ENCODE results near the gene CACNA1I. TPM values are rescaled to one million over a fixed set of nuclear protein-coding genes. Genes with fewer than 3 reads are reported as not detected.

The CACNA1I gene
- total RNA-seq, 1 donor from 2014 or later = 0.06 TPM

DNA sequence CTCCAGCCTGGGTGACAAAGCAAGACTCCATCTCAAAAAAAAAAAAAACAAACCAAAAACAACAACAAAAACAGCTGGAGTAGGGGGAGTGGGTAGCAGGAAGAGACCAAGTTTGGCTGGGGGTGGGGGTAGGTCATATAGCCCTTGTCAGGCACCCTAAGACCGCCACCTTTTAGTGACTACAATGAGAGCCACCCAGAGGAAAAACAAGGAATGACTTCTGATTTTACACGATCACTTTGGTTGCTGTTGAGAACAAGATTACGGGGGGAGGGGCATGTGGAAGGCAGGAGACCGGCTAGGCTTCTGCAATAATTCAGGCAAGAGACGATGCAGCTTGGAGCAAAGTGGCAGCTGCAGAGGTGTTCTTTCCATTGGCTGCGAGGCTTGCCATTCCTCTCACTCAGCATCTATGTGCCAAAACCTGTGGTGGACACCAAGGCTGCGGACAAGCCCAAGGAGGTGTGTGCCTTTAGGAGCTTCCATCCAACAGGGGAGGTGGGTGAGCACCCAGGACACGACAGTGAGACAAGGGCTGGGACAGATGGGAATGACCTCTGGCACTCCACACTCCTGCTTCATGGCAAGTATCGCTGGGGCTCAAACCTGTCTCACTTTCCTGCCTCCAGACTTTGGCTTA, 39.7 kb upstream of the CACNA1I start:
- DNase-seq (ENCODE audit: low read depth) = no peak
- TF ChIP-seq, protein P1, sequence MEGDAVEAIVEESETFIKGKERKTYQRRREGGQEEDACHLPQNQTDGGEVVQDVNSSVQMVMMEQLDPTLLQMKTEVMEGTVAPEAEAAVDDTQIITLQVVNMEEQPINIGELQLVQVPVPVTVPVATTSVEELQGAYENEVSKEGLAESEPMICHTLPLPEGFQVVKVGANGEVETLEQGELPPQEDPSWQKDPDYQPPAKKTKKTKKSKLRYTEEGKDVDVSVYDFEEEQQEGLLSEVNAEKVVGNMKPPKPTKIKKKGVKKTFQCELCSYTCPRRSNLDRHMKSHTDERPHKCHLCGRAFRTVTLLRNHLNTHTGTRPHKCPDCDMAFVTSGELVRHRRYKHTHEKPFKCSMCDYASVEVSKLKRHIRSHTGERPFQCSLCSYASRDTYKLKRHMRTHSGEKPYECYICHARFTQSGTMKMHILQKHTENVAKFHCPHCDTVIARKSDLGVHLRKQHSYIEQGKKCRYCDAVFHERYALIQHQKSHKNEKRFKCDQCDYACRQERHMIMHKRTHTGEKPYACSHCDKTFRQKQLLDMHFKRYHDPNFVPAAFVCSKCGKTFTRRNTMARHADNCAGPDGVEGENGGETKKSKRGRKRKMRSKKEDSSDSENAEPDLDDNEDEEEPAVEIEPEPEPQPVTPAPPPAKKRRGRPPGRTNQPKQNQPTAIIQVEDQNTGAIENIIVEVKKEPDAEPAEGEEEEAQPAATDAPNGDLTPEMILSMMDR (conservative IDR thresholded peaks at IDR 0.05; ENCODE audit: low read depth, low read length) = peak; percentile 40
- no peak overlapping the region for H3K4me3 ChIP-seq (ENCODE audit: low read depth, low read length)

DNA sequence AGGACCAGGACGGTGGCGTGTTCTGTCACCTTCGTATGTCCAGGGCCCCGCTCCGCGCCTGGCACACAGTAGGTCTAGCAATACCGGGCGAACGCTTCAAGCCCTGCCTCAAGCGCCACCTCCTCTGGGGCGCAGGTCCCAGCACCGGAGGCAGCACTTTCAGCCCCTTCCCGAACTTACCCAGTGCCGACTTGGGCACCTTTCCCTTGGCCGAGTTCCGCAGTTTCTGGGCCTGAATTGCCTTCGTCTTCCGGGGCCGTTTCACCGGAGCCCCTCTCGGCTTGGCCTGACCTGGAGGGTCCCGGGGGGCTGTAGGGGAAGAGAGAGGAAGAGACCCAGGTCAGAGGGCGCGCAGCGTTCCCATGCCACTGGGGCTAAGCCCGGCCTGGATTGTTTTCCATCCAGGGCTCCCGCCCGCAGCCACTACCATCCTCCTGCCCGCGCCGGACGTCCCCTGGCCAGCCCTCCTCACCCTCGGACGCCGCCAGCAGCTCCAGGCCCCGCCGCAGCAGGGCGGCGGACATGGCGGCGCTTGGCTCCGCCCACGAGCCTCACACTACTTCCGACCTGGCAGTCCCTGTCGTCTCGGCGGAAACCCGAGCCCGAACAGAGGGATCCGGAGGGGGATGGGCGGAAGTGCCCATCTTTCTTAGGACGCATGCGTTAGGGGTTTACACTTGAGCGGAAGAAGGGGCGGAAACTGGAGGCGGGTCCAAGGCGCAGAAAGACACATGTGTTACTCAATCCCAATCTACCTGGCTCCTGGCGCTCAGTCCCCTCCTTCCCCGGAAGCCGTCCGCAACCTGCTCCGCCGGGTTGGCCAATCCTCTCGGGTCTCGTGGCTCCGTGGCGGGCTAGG, 38.1 kb upstream of the CACNA1I start, which contains the start of gene RPS19BP1:
TSS of gene RPS19BP1 (minus strand) at position 534 of the 859 bp plus-strand sequence. CDS start at position 524, 10 bp downstream.
- peak; percentile 96 for DNase-seq (ENCODE audit: low read depth)
- TF ChIP-seq, protein P1 (conservative IDR thresholded peaks at IDR 0.05; ENCODE audit: low read depth, low read length) = no peak
- H3K4me3 ChIP-seq (ENCODE audit: low read depth, low read length) = peak within 1 kb of the TSS; percentile 99

DNA sequence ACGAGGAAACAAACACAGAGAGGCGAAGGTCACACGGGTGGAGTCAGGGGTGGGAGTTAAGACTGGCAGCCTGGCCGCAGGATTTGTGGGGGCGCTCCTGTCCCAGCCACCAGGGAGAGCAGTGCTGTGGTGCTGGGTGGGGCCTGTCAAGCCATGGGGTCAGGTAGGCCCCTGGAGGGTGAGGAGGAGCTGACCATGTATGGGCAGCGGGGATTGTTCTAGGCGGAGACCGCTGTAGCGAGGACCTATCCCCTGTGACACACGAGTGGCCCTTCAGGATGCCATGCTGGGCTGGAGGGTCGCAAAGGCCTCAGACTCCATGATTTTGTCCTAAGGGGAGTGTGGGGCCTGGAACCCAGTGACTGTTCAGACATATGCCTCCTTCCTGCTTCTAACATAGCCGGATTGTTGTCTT, 36.5 kb upstream of the CACNA1I start:
- TF ChIP-seq, protein P1 (conservative IDR thresholded peaks at IDR 0.05; ENCODE audit: low read depth, low read length) = no peak
- H3K4me3 ChIP-seq (ENCODE audit: low read depth, low read length) = no peak overlapping the region
- DNase-seq (ENCODE audit: low read depth) = no peak

- no peak for DNase-seq (ENCODE audit: low read depth)
- no peak overlapping the region for H3K4me3 ChIP-seq (ENCODE audit: low read depth, low read length)
- TF ChIP-seq, protein P1 (conservative IDR thresholded peaks at IDR 0.05; ENCODE audit: low read depth, low read length) = peak; percentile 82
These were observed 35.8 kb upstream of the CACNA1I start for GRCh38 chr22:39534591-39535356.

DNA sequence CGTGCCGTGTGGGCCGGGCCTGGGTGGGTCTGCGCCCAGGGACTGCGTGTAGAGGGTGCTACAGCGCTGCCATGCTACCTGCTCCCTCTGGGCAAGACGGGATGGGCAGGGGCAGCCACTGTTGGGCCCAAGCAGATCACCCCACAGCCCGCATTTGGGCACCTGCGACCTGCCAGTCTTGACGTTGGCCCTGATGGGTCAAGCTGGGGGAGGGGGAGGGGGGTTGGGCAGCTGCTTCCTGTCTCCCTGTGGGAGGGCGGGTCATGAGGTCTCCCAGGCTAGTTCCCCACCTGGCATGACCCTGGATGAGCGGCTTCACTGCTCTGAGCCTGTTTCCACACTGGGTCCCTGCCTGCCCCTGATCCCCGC, 35.2 kb upstream of the CACNA1I start:
- DNase-seq (ENCODE audit: low read depth) = no peak
- TF ChIP-seq, protein P1 (conservative IDR thresholded peaks at IDR 0.05; ENCODE audit: low read depth, low read length) = no peak
- H3K4me3 ChIP-seq (ENCODE audit: low read depth, low read length) = no peak overlapping the region

DNA sequence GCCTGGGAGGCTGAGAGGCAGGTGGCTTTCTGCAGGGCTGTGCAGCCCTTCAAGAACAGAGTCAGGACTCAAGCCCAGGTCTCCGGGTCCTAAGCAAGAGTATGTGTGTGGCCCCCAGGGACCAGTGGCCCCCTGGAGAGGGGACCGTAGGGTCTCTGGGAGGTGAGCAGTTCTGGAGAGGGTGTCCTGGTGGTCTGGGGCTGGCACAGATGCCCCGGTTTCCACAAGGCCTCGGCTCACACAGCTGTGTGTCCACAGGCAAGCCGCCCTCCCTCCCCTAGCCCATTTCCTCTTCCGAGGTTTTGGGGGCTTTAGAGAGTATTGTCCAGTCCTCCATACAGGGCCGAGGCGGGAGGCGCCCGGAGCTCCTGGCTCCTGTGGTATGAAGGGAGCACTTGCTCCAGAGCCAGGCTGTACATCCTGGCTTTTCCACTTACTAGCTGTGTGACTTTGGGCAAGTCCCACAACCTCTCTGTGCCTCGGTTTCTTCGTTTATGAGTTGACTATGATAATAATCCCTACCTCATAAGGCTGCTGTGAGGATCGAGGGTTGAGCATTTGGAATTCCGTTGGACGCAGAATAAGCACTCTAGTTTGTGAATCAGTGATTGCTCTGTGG, 34.6 kb upstream of the CACNA1I start:
- no peak for DNase-seq (ENCODE audit: low read depth)
- TF ChIP-seq, protein P1 (conservative IDR thresholded peaks at IDR 0.05; ENCODE audit: low read depth, low read length) = no peak
- H3K4me3 ChIP-seq (ENCODE audit: low read depth, low read length) = no peak overlapping the region
